RPMI7951 (cell line): ENCODE measurements around the gene FXYD1. TPM values are rescaled to one million over a fixed set of nuclear protein-coding genes. Genes with fewer than 3 reads are reported as not detected.

Experiments used
- DNase-seq: peaks from one replicate; pipeline ENCODE4 v3.0.0-alpha.2; 2012; ENCODE audit warnings: low read depth
- total RNA-seq: library from RNA; depleted of rRNA; stranded (reverse); fragments of >200 nt; shearing (Covaris generic); gene quantifications from 2 replicates; pipeline ENCODE4 v1.2.3, GENCODE V29; 2014

FXYD1 gene
- total RNA-seq, 1 experiment from 2014 or later = not detected

DNA sequence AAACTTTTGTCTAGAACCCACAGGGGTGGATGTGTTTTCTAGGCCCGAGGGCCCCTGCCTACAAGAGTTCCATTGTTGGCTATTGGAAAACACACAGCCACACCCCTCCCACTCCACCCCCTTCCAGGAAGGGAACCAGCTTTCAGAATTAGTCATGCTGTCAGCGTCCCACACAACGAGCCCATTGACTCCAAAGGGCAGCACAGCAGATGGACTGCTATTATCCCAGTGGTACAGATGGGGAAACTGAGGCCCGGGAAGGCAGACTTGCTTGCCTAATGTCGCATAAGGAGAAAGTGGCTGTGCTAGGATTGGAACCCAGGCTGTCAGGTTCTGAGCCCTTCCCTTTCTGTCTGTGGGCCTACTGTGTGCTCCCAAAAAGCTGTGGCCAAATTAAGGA lies 31.1 kb upstream of the FXYD1 start:
- peak; percentile 76 for DNase-seq

DNA sequence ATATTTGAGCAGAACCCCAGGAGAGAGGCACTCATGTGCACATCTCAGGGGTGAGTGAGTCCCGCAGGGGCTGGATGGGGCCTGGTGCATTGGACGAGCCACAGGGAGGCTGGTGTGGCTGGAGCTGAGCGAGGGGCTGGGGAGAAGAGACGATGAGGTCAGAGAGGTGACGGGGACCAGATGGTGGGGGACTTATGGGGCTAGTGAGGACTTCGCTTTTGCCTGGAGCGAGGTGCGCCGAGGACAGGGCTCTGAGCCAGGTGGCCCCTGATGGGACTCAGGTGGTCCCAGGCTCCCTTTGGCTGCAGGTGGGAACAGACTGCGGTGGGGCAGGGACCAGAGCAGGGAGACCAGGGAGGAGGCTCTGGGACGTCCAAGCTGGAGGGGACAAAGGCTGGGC lies 29.9 kb upstream of the FXYD1 start:
- no peak for DNase-seq

DNA sequence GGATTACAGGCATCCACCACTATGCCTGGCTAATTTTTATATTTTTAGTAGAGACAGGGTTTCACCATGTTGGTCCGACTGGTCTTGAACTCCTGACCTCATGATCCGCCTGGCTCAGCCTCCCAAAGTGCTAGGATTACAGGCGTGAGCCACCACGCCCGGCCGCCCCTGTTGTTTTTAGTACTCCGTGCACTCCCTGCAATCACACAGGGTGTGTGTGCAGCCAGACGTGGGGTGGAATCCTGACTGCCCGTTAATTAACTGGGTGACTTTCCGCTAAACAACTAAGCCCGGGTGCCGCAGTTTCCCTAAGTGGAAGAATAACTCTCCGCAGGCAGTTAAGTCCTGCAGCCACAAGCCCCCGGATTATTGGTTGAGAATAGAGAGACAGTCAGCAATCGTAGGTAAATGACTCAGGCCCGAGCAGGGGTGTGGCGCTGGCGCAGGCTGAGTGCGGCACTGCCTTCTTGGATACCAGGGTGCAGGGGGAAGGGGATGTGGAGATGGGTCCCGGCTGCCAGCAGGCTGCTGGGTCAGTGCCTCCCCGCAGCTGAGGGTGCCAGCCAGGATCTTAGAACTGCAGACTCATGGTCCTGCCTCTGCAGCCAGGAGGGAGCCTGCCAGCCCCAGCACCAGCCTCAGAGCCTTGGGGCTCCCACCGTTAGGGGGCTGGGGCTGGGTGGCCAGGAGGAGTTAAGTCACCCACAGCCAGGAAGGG lies 29.1 kb upstream of the FXYD1 start:
- no peak for DNase-seq

DNA sequence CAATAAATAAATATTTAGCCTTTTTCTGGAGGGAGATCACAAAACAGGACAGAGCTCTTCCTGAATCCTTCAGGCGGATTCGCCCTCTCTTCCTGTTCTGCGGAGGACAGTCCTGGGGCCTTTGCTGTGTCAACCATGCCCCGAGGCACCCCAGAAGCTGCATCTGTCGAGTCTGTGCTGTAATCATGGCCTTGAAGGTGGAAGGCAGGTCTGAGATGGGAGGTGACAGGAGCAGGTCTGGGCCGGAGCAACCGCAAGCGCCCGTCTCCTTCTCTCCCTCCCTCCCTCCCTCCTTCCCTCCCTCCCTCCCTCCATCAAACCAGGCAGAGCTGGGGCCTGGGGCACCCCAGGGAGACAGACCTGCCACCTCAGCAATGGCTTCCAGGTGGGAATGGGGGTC lies 27.6 kb upstream of the FXYD1 start:
- DNase-seq = no peak

DNA sequence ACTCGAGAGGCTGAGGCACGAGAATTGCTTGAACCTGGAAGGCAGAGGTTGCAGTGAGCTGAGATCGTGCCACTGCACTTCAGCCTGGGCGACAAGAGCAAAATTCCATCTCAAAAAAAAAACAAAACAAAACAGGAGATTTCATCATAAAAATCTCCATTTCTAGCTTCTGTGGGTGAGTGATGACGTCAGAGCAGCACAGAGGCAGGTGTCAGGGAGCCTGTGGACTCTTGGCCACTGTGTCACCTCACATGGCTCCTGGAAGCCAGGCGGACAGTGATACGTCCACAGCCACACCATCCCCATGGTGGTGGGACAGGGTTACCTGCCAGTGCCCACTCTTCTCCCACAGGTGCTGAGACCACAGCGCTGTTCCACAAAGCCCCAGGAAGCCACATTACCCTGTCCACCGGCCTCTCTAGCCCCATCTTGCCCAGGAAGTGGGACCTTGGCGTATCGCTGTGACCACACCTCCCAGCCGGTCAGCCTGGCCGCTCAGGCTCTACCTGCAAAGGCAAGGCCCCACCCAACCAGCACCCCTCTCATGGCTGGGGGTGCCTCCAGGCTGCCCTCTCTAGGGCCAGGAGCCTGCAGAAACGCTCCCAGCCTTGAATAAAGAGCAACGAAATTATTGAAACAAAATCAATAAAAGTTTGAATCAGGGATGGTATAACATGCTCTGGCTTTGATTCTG lies 25.5 kb upstream of the FXYD1 start:
- DNase-seq = no peak

DNA sequence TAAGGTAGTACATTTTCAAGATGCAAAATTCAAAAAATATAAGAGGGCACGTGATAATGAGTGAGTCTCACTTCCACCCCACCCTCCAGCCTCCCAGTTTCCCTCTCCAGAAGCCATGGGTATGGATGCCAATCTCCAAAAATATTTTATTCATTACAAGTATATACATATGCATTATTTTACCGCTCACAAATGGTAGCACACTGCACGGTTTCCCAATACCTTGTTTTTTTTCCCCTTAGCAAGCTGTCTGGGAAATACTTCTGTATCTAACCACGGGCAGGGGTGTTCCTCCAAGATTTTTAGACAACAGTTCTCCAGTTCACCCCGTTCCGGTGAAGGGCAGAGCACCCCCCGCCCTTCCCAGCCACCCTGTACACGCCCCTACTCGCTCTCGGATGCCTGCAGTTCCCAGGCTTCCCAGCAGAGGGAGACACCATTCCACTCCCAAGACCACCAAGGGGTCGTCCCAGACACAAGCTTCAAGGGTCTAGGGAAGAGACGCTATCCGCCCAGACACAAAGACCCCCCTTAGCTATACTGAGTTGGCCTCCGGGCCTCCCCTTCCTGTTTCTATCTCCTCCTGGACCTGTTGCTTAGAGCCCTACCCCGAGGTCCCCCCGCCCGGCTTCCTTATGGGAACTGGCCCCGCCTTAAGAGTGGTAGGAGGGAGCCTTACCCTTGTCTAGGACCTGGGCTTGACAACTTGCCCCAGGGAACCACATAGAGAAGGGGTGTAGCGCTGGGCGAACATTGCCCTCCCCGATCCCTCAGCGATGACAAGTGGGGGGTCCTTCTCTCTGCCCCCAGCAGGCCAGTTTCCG lies 24.1 kb upstream of the FXYD1 start:
- DNase-seq = peak; percentile 59

DNA sequence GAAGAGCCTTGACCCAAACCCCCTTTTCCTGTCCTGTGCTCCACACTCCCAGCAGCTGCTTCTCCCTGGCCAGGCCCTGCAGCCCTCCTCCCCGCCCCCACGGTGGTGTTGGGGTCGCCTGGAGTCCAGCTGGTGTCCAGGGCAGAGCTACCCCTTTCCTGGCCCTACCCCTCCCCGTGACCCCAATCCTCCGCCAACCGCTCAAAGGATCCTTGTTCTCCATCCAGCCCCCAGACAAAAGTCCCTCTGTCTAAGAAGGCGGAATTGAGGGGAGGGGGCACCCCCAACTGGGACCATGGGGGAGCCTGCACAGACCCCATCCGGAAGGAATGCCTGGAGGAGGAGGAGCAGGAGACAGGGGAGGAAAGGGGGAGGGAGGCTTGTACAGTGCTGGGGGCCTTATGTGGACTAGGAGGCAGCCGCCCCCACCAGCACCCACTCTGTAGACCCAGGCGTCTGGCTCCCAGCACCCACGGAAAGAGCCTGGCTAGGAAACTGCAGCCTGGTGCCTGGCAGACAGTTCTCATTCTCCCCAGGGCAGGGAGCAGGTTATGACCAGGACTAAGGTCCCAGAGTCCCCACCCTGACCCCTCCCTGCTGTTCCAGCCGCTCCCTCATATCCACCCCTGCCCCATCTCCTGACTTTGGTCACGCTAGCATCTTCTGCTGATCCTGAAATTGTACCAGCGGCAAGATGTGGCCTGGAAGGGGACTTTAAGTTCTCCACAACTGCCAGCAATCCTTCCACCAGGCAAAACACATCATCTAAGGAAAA lies 23.3 kb upstream of the FXYD1 start, which contains the start of gene FXYD3:
Gene FXYD3 (plus strand): TSS at position 647 of the 775 bp plus-strand sequence. CDS start 3,554 bp downstream, outside the sequence.
- DNase-seq = peak; percentile 35

DNA sequence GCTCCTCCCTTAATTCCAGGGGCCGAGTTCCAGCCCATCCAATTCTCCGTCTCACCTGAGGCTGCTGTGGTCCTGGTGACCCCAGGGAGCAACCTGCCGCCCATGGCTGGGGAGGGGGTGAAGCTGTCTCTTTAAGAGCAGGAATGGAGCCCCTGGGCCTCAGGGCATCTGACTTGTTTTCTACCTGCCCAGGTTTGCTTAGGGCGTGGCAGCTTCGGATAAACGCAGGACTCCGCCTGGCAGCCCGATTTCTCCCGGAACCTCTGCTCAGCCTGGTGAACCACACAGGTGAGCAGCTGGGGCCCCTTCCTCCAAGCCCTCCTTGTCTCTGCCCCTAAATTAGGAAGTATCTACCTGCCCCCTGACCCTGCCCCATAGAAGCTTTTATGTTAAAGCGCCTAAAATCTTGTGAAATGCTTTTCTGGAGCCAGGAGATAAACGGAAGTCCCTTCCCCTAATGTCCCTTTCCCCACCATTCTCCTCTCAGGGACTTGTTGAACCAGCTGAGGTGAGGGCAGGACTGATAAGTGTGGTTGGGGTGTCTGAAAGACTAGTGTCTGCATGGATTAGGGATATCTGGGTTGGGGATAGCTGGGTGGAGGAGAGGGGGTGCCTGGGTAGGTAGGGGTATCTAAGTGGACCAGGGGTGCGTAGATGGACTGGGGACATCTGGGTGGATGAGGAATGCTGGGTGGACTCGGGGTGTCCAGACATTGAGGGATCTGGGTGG lies 22.4 kb upstream of the FXYD1 start:
- no peak for DNase-seq

DNA sequence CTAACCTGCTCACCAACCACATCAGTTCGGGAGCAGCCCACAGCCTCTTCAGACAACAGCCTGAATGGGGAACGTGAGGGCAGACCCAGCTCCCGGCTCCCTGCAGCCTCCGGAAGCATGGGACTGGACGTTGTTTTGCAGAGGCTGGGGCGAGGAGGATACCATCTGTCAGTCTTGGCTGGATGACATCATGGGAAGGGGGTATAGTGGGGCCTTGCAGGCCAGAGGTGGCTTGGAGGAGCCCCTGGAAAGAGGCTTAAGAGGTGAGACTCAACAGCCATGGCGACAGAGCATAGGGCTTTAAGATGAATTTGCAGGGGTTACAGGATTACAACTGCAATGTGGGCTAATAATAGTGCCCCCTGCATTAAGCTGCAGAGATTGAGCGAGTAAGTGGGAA lies 21.5 kb upstream of the FXYD1 start:
- no peak for DNase-seq

DNA sequence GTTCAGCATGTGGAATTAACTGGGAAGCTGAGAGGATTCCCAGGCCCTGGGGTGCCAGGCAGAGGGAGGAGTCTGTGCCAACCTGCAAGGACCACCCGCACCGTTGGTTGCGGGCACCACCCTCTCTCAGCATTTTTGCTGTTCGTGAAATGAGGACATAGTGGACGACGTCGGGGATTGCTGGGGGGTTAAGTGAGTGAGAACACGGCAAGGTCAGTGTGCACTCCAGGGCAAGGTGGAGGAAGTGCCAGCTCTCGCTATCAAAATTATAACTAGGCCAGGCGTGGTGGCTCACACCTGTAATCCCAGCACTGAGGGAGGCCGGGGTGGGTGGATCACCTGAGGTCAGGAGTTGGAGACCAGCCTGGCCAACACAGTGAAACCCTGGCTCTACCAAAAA lies 20.8 kb upstream of the FXYD1 start:
- no peak for DNase-seq

DNA sequence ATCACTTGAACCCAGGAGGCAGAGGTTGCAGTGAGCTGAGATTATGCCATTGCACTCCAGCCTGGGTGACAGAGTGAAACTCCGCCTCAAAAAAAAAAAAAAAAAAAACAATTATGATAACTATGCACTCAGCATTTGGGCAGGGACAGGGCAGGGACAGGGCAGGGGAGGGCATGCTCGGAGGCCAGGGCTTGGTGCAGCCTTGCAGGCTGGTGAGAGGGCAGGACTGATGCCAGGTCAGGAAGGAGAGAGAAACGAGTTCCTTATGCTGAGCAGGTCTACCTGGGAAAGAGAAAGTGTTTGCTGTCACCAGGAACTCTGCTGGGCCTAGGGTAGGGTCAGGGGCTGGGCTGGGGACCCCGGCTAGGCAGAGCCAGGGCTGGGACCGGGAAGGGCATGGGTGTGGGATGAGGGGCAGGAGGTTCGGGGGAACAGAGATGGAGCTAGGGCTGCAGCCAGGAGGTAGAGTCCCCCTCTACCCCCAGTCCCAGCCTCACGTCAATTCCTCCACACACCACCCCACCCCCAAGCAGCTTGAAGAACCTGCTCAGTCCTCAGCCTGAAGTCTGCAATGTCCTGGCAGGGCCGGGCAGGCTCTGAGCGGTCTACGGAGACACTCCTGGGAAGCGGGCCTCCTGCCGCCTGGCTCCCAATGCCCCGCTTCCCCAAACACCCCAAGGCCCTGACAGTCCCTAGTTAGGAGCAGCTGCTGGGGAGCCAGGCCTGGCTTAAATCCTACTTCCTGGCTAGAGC lies 20.2 kb upstream of the FXYD1 start:
- DNase-seq = no peak

DNA sequence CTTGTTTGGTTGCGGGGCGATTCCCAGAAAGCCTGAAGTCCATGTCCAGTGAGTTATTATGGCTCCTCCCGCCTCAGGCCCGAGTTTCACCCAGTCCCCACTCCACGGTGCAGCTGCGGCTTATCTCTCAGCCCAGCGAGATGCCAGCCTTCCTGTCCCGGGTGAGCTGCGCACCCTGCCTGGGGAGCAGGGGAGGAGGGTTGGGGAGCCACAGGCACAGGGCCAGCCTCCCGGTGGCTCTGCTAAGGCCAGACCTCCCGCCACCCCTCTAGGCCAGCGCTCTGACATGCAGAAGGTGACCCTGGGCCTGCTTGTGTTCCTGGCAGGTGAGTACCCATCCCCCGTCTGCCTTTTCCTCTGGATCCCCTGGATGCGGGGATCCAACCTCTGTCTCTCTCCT lies 19.5 kb upstream of the FXYD1 start:
- no peak for DNase-seq

DNA sequence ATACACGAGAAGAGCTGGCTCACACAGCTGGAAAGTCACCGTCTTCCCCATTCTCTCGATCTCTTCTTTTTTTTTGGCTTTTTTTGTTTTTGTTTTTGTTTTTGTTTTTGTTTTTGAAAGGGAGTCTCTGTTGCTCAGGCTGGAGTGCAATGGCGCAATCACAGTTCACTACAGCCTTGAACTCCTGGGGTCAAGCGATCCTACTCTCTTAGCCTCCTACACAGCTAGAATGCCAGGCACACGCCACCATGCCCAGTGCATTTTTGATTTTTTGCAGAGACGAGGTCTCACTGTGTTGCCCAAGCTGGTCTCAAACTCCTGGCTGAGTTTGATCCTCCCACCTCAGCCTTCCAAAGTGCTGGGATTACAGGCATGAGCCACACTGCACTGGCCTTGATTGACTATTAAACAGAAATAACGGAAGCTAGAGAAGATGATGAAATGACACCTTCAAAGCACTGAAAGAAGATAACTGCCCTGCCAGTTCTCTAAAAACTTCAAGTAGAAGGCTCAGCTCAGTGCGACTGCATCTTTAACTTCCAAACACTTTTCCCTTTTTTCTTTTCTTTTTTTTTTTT lies 19.0 kb upstream of the FXYD1 start:
- no peak for DNase-seq

DNA sequence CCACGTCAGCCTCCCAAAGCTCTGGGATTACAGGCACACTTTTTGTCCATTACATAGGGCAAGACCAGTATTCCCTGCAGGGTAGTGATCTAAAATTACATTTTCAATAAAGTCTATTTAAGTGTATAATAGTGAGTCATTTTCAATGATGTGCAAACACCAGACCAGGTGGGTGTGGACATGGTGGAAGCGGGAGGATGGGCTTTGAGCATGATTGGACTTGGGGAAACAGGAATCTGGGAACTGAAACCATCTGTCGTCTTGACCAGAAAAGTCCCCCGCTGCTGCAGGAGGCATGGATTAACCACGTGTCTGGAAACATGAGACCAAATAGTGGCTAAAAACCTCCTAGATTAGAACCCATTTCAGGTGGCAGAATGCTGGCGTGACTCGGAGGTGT lies 18.1 kb upstream of the FXYD1 start:
- DNase-seq = peak; percentile 94

DNA sequence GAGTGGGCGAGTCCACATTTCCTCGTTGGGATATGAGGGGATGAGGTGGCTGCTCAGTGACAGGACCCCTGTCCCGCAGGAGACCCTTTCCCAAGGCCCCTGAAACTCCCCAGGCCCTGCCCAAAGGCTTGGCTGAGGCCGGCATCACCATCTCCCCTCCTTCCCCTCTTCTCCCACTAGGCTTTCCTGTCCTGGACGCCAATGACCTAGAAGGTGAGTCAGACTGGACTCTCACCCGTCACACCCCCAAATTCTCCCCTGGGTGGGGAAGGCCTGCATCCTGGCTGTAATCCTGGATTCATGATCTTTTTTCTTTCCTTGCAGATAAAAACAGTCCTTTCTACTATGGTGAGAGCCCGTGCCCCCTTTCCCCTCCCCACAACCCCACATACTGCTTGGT lies 17.7 kb upstream of the FXYD1 start:
- DNase-seq = peak; percentile 58

DNA sequence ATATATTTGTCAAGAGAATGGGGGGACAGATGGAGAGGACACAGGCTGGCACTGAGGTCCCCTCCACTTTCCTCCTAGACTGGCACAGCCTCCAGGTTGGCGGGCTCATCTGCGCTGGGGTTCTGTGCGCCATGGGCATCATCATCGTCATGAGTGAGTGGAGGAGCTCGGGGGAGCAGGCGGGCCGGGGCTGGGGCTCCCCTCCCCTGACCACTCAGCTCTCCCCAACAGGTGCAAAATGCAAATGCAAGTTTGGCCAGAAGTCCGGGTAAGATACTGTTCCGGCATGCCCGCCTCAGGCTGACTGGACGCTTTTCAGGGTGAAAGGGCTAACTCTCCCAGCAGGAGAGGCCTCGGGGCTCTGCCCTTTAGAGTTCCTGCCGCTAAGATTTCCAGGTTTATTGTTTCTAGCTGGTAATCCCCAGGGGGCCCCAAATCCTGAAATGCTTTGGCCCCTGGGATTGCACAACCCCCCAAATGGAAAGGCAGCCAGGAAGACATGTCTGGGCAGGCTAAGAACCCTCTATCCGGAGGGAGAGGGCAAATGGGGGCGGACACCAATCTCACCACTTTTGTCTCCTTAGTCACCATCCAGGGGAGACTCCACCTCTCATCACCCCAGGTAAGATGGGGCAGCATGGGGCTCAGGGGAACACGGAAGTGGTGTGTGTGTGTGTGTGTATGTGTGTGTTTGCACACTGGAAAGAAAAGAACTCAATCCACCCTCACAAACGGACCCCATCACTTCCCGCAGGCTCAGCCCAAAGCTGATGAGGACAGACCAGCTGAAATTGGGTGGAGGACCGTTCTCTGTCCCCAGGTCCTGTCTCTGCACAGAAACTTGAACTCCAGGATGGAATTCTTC lies 15.7 kb upstream of the FXYD1 start:
- no peak for DNase-seq

DNA sequence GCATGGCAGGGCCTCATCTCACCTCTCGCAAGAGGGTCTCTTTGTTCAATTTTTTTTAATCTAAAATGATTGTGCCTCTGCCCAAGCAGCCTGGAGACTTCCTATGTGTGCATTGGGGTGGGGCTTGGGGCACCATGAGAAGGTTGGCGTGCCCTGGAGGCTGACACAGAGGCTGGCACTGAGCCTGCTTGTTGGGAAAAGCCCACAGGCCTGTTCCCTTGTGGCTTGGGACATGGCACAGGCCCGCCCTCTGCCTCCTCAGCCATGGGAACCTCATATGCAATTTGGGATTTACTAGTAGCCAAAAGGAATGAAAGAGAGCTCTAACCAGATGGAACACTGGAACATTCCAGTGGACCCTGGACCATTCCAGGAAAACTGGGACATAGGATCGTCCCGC lies 15.1 kb upstream of the FXYD1 start:
- DNase-seq = peak; percentile 77

DNA sequence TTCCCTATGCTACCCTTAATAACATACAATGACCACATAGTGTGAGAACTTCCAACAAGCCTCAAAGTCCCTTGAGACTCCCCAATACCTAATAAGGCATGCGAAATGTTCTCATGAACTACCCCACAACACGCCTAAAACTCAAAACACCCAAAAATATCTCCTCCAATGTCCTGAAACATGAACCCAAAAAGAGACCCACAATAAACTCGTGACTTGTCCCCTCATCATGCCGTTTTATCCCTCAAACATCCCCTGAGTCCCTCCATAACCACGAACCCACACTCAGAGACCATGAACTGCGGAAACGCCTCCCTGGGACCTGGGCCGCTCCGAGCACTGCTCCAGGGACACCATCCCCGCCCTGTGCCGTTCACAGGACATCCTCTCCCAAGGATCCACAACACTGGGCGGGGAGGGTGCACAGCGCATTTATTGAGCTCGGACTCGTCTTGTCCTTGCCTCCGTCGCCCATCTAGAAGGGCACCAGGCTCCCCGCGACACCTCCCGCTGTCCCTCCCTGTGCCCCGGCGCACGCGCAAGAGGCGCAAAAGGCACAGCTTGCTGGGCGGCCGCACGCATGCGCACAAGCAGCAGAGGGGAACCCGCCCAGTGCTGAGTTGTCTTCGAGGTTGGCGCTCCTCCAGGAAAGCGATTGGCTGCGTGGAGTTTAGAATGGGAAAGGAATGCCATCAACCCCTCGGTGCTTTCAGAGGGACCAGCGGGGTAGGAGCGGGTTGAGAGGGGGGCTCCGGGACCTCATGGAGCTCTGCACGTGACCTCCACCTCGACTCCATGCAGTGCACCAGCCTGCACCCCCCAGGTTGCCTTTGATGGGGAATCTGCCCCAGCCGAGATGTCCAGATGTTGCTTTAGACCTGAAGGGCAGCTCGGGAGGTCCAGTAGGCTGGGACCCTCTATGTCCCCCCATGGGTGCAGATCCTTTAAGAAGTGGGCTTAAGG lies 14.2 kb upstream of the FXYD1 start:
- DNase-seq = peak; percentile 91
